HPDE6-E6E7 (cell line): Measurements from ENCODE around the gene KPNB1.

Experiments used
- DNase-seq: peaks from one replicate; pipeline ENCODE4 v3.0.0; 2011; ENCODE audit warnings: missing footprints; ENCODE audit errors: extremely low spot score

The KPNB1 gene

GRCh38 chr17:47696717-47697642 is 47.3 kb downstream of the KPNB1 start:
- DNase-seq: no peak

DNA sequence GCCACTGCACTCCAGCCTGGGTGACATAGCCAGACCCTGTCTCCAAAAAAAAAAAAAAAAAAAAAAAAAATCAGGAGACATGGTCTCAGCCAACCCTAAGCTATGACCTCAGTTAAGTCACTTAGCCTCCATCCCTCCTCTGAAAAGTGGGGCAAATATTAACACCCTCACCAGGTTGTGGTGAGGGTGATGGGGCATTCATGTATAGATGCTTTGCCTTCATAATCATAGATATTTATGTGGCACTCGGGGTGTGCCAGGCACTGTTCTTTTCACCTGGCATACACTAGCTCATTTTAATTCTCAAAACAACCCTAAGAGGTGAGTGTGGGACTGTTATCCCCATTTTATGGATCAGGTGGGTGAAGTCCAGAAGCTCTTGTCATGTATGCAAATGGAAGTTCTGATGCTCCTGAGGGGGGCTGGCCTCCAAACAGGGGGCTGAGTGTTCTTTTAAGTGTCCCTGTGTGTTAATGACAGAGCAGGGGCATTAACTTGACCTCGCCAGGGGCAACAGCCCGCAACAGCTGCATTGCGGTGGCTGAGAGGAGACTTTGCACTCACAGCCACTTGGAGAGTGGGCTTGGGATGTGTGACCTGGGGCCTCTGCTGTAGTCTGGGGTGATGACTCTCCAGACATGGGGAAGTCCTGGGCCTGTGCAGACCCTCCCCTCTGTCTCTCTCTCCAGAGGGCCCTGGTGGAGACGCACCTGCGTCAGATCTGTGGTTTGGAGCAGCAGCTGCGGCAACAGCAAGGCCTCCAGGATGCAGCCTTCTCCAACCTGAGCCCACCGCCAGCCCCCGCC is 48.4 kb downstream of the KPNB1 start:
- DNase-seq: no peak

DNA sequence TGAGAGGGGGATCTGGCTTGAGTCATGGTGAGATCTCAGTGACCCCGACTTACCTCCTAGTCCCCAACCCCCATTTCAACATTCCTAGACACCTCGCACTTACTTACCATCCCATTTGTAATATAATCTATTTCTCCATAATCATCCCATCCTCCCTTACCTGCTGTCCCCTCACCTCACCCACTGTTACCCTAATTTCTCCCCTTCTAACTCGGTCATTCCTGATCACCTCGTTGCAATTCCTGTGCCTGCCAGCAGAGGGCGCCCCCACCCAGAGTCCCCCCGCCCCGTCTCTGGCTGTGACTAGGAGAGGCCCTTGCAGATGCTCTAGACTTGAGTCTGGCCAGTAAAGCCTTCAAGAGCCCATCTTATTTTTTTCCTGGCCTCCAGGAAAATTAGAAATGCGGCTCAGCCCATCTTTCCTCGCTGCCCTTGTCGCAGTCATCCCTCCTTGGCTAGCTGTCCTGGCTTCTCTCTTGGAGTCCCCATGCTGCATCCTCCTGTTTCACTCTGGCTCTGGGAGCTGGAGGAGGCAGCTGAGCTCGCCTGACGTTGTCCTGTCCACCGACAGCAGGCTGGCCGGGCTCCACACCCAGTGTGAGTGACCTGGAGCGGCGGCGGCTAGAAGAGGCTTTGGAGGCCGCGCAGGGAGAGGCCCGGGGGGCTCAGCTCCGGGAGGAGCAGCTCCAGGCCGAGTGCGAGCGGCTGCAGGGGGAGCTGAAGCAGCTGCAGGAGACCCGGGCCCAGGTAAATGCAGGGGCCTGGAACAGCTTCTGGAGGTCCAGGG is 49.2 kb downstream of the KPNB1 start:
- peak; percentile 74 for DNase-seq

DNA sequence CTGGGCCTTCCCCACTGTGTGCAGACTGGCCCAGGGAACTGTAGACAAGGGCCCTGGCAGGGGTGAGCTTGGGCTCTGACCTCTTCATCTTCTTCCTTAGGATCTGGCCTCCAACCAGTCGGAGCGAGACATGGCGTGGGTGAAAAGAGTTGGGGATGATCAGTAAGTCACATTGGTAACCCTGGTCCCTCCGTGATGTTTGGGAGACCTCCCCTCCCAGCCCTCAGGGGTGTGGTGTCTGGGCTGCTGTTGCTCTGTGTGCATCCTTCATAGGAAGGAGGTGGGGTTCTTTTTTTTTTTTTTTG is 49.8 kb downstream of the KPNB1 start:
- no peak for DNase-seq

DNA sequence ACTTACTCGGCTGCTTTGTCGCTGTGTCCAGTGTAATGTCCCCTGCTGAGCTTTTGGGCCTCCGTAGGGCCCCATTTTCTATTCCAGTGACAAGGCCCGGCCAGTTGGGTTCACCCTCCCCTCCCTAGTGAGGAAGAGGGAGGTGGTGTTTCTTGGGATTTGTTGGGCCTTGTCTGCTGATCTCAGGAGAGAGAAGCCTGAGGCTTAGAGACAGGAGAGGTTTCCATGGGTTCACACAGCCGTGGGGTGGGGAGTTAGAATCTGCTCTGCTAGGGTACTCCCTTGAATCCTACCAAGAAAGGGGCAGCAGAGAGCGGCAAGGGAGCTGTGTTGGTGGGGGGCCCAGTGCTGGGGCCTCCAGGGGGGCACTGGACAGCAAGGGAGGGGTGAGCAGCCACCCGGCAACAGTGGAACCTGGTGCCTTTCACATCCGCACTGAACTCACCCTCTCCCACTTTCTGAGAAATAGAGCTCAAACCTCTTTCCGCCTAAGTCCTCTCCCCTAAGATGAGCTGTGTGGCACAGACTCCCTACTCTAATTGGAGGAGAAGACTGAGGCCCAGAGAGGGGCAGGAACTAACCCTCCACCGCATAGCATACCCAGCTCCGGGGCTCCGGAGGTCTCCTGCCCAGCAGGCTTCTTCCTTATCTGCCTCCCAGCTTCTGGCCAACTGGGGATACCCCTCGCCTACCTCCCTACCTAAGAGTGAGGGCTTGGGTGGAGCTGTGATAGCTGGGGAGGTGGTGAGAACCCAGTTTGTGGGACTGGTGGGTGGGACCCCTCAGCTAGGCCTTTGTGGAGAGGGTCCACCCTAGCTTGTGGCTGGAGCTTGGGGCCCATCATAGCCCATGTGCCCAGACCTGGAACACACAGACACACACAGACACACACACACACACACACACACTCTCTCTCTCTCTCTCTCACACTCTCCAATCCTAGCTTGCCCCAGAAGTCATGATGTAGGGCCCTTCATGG is 51.0 kb downstream of the KPNB1 start:
- no peak for DNase-seq

DNA sequence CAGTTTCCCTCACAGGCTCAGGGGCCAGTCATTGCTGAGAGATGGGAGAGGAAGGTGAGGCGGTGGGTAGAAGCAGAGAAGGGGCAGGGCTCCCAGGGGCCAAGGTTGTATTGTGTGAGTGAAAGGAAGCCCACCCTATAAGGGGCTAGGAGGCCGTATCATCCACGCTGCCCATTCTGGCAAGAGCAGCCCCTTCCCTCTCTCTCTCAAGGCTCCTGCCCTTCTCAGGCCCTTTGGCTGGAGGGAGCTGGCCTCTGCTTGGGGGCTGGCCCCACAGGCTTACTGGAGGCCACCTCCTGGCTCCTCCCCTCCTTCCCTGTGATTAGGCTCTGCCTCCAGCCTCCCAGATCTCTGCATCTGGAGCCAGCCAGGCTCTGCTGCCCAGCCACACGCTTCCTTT is 51.9 kb downstream of the KPNB1 start:
- DNase-seq: no peak

DNA sequence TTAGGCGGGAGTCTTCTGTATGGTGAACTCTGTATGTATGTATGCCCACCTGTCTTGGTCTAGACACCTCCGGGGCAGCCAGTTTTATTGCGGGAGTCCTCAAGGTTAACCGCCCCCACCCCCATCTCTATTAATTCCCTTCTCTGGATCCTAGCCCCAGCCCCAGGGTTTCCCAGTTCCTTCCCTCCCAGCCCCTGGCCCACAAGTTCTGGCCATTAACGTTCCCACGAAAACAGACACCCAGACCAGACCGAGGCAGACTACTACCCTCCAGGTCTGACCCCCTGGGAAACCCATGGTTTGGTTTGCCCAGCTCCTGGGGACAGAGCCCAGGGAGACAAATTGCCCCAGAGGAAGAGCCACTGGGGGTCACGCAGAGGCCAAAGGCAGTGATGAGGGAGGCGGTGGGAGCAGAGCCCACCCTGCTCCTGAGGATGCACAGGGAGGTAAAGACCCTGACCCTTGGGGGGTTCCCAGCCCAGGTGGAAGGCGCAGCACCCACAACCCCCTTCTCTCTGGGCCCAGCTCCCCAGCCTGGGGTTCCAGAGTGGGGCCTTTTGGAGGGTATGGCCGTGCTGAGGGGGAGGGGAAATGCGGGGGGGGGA is 52.8 kb downstream of the KPNB1 start:
- no peak for DNase-seq

GRCh38 chr17:47703191-47703591 is 53.5 kb downstream of the KPNB1 start:
- no peak for DNase-seq

GRCh38 chr17:47703671-47704070 is 54.0 kb downstream of the KPNB1 start:
- DNase-seq: no peak

DNA sequence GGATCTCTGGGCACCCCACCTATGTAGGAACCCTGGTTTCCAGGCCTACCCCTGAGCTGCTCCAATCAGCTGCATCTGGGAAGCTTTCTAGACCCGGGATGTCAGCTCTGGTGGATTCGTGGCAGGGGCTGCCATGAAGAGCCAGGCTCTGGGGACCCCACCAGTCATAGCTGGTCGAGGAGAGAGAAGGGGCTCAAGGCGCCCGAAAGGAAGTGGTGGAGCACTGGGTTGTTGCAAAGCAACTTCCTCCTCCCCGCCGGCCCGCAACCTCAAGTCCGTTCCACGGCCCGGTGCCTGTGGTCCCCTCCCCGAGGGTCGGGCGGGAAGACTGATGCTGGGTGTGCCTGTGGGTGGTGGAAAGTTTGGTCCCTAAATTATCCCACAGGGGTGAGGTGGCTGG is 54.4 kb downstream of the KPNB1 start:
- no peak for DNase-seq

DNA sequence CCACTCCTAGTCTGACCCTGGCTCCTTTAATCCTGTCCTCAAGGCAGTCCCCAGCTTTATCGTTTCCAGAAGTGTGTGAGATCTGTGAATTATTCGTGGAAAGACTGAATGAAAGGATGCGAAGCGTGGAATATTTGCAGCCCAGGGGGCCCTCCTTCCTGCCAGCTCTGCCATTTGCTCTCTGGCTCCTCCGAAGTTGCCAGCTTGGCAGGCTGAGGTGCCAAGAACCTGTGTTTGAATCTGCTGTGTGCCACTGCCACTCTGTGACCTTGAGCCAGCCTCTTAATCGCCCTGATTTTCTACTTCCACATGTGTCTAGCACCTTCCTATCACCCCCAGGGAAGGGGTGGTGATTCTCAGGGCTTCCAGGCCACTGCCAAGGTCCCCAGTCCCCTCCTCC is 55.0 kb downstream of the KPNB1 start:
- no peak for DNase-seq

DNA sequence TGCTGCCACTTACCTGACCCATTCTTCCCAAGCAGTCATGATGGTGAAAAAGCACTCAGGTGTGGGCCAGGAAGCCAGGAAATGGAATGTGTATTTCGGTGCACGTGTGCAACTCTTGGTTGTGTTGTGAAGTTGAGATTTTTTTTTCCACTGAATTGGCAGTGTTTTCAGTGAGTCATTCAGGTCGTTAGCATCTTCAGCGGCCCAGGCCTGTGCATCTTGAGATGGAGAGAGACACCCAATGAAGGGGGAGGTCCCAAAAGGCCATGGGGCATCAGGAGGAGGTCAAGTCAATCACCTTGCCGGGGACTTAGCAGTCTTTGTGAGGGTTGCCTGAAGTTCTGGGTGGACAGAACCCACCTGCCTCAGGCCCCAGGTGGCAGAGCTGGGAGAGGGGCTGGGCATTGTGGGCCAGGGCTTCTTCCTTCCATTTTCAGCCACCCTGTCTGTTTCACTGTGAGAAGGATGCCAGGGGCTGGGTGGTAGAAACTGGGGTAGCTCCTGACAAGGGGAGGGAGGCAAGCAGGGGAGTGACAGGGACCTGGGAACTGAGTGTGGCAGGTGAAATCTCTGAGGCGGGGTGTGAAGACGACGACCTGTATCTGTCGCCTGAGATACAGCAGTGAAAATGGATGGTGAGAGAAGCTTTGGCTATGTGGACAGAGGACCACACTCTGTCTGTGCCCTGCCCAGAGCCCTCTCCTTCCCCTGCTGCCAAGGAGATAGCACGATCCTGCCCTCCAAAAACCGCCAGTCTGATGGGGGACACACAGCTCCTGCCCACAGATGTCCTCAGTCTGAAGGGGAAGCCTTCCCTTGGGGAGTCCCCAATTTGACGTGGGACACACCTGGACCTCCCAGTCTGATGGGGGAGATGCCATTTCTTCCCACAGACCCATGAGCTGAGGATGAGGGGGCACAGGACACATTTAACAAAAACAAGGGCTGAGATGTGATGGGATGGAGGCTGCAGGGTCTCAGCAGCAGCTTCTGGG is 56.1 kb downstream of the KPNB1 start:
- DNase-seq: no peak

GRCh38 chr17:47707056-47707804 is 57.5 kb downstream of the KPNB1 start:
- no peak for DNase-seq

- DNase-seq: no peak
These were observed 58.2 kb downstream of the KPNB1 start for GRCh38 chr17:47707884-47708283.

GRCh38 chr17:47708312-47708863 is 58.7 kb downstream of the KPNB1 start:
- no peak for DNase-seq

DNA sequence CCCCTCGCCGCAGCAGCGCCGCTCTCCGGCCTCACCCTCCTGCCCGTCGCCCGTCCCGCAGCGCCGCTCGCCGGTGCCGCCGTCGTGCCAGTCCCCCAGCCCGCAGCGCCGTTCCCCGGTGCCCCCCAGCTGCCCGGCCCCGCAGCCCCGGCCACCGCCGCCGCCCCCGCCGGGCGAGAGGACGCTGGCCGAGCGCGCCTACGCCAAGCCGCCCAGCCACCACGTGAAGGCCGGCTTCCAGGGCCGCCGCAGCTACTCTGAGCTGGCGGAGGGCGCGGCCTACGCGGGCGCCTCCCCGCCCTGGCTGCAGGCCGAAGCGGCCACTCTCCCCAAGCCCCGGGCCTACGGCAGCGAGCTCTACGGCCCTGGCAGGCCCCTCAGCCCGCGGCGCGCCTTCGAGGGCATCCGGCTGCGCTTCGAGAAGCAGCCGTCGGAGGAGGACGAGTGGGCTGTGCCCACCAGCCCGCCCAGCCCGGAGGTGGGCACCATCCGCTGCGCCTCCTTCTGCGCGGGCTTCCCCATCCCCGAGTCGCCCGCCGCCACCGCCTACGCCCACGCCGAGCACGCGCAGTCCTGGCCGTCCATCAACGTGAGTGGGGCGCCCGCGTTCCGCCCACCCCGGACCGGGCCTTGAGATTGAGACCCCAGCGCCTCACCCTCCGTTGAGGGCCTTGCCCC is 59.3 kb downstream of the KPNB1 start:
- no peak for DNase-seq

GRCh38 chr17:47709594-47709993 is 59.9 kb downstream of the KPNB1 start:
- DNase-seq: no peak
